Esophagus squamous epithelium (tissue), 4 donors: ENCODE measurements around the gene GCLC.

Source experiments
- POLR2A ChIP-seq, 4 donors: fragments of 450-650 bp; IDR thresholded peaks; one replicate each; pipeline ENCODE4 v1.6.1; 2017; ENCODE audit warnings: antibody characterized with exemption in 4 of 4, mild to moderate bottlenecking in 4 of 4, moderate library complexity in 3 of 4
- TF ChIP-seq, protein P1 (sequence below), 6 experiments: fragments of 450-650 bp in 4 of 6; fragments of 200-600 bp in 2 of 6; sonication (generic) in 2 of 6; IDR thresholded peaks; one replicate each; pipeline ENCODE4 v1.5.1; 2016 to 2019; ENCODE audit warnings: antibody characterized with exemption in 6 of 6, mild to moderate bottlenecking in 4 of 6, moderate library complexity in 4 of 6

DNA sequence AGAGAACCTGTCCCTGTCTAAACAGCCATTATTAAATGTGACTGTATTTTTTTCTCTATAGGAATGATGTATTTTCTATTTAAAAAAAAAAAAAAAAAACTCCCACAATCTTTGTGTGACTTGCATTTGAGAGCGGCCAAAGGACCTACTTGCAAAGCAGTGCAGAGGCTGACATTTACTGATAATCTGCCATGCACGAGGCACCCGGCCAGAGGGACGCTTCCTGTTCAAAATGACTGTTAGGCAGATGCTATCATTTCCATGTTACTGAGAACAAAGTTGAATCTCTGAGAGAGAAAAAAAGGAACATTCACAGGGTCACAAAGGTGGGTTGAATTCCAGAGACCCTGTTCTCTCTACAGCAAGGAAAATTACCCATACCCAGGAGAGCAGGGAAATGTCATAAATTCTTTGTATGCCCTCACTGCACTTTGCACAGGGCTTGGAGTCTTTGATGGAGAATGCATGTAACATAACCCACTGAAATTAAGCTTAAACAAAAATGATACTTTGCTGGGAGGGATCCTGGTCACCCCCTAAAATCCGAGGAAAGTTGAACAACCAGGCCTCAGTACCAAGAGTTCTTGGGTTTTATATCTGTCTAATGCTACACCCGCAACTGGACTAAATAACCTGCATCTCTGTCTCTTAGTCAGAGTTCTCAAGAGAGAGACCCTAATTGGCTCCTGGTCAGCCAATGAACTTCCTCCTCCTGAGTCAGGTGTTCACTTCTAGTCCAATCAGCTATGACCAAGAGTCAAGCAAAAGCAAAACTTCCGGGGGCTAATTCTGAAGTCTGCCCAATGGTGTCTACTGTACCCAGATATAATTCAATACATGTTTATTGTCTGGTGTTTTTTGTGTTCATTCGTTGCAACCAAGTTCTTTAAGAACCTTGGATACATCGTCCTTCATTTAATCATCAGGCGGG lies 61.2 kb downstream of the GCLC start:
- no peak for TF ChIP-seq POLR2A (IDR thresholded peaks at IDR 0.05)
- TF ChIP-seq, protein P1, sequence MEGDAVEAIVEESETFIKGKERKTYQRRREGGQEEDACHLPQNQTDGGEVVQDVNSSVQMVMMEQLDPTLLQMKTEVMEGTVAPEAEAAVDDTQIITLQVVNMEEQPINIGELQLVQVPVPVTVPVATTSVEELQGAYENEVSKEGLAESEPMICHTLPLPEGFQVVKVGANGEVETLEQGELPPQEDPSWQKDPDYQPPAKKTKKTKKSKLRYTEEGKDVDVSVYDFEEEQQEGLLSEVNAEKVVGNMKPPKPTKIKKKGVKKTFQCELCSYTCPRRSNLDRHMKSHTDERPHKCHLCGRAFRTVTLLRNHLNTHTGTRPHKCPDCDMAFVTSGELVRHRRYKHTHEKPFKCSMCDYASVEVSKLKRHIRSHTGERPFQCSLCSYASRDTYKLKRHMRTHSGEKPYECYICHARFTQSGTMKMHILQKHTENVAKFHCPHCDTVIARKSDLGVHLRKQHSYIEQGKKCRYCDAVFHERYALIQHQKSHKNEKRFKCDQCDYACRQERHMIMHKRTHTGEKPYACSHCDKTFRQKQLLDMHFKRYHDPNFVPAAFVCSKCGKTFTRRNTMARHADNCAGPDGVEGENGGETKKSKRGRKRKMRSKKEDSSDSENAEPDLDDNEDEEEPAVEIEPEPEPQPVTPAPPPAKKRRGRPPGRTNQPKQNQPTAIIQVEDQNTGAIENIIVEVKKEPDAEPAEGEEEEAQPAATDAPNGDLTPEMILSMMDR (IDR thresholded peaks at IDR 0.05), result no peak
